HG03457 (cell line): ENCODE results near the gene GPR42.
"Not testable (repeated sequence)": the region's sequence is repeated elsewhere in the genome, so short reads cannot be mapped to it uniquely, and the experiment has no call there.

Experiments
- ATAC-seq: cut with Tn5 transposase; IDR thresholded peaks from one replicate; pipeline ENCODE4 v1.9.1; 2021; ENCODE audit warnings: moderate number of reproducible peaks; ENCODE audit not compliant: unreplicated experiment

Gene GPR42

DNA sequence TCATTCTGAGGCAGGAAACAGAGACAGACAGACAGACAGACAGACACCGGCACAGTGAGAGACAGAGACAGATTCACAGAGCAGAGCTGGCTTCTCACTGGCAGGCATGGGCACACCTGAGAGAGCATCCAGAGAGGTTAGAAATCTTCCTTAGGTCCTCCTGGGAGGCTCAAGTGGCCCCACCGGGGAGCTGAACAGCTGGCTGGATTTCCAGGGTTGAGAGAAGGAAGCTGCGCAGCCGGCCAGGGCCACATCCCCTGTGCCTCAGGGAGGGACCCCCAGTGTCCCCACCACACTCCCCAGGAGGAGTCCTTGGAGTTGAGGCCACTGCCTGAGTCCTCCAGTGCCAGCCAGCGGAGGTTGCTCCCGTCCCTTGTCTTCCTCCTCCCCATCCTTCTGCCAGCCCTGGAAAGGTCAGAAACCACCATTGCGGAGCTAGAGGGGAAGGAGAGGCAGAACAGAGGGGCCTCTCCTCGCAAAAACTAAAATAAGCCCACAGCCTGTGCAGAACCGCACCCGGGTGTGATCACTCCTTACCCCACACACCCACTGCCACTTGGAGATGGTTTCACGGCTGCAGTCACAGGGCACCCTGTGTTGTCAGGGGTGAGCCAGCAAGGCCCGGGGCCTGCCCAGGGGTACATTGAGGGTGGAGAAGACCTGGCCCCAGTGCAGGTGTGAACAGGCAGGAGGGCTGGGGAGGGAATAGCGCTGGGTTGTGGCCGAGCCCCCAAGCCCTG is 8.4 kb upstream of the GPR42 start:
- no peak for ATAC-seq

DNA sequence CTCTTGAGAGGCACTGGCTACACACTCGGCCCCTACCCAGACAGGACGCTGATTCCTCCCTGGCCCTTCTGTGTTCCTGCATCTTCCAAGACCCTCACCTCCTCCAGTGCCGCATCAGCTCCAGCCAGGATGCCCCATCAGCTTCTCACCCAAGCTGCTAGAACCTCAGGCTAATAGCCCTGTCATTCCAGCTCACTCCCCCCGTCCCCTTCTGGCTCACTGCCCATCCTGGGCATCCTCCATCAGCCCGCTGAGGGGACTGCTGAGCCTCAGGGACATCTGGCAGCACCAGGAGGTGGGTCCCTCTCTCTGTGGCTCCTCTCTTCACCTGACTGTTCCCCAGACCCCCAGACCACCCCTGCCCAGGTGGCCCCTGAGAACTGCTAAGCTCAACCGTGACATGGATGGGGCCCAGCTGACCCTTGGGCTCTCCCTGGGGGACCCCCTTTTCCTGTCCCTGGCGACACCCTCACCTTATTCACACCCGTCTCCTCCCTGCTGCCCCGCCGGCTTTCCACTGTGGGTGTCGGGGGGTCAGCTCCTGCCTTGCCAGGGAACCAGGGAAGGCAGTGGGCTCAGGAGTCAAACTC is 7.8 kb upstream of the GPR42 start:
- no peak for ATAC-seq

DNA sequence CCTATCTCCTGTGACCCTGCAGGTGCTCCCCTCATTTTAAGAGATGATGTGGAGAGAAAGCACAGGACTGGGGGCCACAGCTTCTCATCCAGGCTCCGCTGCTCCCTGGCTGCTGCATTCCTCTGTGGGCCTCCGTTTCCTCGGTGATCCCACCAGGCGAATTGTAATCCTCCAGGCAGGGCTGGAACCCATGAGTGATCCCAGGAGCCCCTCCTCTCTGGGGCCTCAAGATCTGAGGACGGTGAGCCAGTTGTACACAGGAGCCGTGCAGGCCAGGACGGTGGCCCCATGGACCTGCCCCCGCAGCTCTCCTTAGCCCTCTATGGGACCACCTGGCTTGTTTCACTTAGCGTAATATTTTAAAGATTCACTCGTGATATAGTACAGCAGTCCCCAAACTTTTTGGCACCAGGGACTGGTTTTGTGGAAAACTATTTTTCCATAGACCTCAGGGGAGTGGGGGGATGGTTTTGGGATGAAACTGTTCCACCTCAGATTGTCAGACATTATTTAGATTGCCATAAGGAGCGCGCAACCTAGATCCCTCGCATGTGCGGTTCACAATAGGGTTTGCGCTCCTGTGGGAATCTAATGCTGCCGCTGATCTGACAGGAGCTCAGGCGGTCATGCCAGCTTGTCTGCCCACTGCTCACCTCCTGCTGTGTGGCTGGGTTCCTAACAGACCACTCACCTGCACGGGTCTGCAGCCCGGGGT is 7.0 kb upstream of the GPR42 start:
- no peak for ATAC-seq

DNA sequence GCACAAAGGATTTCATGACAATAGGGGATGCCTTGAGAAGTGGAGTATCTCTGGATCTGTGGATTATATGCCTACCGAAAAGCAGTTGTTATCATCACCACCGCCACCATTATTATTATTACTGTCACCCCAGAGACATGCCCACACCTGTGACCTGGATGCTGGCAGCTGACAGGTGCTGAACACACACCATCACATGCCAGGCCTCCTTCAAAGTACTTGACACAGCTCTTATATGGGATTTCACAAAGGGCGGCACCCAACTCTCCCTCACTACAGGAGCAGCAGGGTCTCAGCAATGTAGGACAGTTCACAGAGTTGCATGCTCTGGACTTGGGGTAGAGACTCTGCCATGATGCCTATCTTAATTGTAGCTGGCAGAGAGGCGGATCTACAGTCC is 5.6 kb upstream of the GPR42 start:
- no peak for ATAC-seq

DNA sequence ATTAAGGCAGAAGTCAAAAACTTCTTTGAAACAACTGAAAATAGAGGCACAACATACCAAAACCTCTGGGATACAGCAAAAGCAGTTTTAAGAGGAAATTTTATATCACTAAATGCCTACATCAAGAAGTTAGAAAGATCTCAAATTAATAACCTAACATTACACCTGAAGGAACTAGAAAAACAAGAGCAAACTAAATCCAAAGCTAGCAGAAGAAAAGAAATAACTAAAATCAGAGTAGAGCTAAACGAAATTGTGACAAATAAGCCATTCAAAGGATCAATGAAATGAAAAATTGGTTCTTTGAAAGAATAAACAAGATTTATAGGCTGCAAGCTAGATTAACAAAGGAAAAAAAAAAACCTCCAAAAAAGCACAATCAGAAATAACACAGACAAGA is 2.5 kb upstream of the GPR42 start:
- no peak for ATAC-seq

DNA sequence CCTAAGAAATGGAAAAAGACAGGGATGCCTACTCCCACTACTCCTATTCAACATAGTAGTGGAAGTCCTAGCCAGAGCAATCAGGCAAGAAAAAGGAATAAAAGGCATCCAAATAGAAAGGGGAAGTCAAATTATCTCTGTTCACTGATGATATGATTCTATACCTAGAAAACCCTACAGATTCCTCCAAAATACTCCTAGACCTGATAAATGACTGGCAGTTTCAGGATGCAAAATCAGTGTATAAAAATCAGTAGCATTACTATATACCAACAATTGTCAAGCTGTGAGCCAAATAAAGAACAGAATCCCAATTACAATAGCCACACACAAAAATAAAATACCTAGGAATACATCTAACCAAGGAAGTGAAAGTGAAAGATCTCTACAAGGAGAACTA is 1.3 kb upstream of the GPR42 start:
- no peak for ATAC-seq

DNA sequence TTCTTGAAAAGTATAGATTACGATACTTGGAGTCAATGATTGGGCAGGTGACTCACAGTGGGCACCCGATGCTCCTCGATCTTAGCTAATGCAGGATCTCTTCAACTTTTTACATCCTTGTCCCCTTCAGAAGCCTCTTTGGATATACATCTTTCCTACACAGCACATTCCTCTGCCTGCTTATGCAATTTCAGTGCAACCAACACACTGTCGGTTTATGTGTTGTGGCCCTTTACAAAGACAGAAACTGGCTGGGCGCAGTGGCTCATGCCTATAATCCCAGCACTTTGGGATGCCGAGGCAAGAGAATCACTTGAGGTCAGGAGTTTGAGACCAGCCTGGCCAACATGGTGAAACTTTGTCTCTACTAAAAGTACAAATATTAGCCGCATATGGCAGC is 2.6 kb downstream of the GPR42 start:
- no peak for ATAC-seq

DNA sequence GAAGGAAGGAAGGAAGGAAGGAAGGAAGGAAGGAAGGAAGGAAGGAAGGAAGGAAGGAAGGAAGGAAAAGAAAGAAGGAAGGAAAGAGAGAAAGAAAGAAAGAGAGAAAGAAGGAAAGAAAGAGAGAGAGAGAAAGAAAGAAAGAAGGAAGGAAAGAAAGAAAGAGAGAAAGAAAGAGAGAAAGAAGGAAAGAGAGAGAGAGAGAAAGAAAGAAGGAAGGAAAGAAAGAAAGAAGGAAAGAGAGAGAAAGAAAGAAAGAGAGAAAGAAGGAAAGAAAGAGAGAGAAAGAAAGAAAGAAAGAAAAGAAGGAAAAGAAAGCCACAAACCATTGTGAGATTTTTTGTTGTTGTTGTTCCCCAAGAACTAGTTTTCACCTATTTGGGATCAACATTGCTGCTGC is 3.2 kb downstream of the GPR42 start:
- not testable (repeated sequence) for ATAC-seq

DNA sequence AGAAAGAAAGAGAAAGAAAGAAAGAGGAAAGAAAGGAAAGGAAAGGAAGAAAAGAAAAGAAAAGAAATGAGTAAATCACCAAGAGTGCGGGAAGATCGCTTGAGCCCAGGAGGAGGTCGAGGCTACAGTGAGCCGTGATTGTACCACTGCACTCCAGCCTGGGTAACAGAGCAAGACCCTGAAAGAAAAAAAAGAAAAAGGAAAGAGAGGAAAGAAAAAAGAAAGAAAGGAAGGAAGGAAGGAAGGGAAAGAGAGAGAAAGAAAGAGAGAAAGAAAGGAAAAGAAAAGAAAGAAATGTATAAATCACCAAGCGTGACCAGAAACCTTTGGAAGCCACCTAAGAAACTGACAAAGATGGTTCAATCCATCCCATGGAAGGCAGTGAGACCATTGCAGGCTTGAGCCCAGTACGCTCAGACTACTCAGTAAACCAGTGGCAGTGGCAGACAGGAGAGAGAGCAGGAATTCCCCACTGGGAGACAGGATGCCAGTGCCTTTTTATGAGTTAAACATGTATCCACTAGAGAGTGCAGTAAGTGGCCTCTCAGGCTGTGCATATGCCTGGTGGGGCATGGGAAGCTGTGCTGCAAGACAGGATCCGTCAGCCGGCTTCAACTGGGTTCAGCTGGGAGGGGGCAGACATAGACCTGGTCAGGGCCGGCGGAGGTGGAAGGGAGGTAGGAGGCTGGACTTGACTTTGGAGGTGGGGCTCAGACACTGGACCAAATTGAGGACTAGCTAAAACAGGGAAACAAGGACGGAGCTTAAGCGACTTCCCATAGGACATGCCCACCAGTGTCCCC is 4.8 kb downstream of the GPR42 start:
- no peak for ATAC-seq

DNA sequence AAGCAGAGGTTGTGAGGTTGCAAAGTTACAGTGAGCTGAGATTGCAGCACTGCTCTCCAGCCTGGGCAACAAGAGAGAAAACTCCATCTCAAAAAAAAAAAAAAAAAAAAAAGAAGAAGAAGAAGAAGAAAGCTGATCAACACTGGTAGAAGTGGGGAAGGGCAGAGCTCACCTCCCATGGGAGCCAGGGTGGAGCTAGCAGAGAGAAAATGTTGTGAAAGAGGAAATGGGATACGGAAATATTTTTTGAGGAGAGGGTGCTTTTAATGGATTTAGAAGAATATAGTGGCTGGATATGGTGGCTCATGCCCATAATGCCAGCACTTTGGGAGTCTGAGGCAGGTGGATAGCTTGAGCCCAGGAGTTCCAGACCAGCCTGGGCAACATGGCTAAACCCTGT is 6.8 kb downstream of the GPR42 start:
- ATAC-seq, result no peak

DNA sequence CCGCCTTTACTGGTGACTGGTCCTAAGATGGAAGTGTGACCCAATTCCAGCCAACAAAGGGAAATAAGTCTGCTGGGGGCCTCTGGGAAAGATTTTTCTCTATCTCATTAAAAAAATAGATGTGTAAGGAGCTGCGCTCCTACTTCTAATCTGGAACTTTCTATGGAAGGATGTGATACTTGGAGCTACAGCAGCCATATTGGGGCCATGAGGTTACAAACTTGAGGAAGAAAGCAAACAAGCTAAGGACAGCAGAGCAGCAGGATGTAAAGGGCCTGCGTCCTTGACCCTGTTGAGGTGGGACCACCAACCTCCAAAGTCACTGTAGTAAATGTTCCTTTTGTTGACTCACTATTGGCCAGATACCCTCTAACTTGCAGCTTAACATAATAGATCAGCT is 7.5 kb downstream of the GPR42 start:
- no peak for ATAC-seq

DNA sequence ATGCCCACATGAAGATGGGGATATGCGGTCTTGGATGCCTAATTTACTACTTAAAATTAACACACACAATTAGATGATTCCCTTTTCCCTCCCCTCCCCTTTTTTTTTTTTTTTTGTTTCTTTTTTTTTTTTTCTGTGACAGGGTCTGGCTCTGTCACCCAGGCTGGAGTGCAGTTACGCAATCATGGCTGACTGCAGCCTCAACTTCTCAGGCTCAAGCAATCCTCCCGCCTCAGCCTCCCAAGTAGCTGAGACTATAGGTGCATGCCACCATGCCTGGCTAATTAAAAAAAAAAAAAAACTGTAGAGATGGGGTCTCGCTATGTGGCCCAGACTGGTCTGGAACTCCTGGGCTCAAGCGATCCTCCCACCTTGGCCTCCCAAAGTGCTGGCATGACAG is 8.7 kb downstream of the GPR42 start:
- not testable (repeated sequence) for ATAC-seq

DNA sequence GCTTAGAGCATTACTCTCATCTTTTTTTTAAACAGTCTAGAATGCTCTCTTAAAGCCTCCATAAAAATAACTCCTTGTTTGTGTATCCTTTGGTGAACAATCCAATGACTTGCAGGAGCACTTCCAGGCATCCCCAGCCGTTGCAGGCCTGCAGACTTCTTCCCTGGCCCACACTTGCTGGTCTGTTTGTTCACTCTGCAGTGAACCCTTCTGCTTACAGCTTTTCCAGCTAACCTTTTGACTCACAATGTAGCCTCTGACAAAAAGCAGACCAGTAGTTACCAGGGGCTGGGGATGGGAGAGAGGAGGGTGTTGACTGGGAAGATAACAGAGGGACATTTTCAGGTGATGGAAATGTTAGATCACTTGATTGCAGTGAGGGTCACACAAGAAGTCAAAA is 9.1 kb downstream of the GPR42 start:
- no peak for ATAC-seq

DNA sequence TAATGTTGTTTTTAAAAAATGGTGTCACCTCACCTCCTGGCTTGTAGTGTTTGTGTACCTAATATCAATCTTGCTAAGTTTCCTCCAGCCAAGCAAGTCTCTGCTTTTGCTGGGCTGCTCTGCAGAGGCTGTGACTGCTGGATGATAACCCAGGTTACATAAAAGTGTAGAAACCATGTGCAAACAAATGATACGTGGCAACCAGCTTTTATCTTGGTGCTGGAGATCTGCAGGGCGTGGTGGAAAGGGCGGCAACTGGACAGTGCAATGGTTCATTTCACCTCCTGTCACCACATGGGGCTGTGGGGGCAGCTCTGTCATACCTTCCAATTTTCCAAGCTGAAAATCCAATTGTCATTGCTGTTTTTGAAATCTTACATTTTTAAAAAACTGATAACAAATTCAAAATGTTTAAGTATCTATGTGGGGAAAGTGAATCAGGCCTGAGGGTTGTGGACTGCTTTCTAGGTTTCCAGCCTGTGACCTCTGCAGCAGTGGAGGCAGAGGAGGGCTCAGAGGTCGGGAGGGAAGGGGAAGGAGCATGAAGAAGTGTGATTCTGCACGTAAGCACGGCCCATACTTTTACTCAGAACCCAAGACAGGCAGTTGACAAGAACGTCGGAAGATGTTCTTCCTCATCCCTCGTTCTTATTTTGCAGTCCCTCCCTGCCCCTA is 9.7 kb downstream of the GPR42 start:
- ATAC-seq, result no peak

DNA sequence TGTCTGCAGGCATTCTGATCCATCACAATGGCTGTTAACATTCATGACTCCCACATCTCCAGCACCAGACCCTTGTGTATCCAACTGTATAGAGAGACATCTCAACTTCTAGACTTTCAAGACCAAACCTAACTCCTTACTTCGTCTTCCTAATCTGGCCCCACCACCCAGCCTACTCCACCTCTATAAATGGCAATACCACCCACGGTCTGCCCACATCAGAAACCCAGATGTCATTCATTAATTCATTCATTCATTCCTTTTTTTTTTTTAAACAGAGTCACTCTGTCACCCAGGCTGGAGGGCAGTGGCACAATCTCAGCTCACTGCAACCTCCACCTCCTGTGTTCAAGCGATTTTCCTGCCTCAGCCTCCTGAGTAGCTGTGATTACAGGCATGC is 10.4 kb downstream of the GPR42 start:
- no peak for ATAC-seq

DNA sequence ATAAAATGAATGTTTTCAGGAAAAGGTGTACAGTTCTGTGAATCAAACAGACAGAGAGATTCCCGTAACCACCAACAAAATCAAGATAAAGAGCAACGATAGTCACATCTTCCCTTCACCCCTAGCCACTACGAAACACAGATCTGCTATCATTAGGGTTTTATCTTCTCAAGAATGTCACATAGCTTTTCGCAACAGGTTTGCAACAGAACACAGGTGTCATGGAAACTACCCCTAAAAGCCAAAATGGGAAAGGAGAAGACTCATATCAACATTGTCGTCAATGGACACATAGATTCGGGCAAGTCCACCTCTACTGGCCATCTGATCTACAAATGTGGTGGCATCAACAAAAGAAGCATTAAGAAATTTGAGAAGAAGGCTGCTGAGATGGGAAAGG is 11.1 kb downstream of the GPR42 start:
- no peak for ATAC-seq

DNA sequence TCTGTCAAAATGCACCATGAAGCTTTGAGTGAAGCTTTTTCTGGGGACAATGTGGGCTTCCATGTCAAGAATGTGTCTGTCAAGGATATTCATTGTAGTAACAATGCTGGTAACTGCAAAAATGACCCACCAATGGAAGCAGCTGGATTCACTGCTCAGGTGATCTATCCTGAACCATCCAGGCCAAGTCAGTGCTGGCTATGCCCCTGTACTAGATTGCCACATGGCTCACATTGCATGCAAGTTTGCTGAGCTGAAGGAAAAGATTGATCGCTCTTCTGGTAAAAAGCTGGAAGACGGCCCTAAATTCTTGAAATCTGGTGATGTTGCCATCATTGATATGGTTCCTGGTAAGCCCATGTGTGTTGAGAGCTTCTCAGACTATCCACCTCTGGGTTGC is 12.7 kb downstream of the GPR42 start:
- ATAC-seq, result no peak

DNA sequence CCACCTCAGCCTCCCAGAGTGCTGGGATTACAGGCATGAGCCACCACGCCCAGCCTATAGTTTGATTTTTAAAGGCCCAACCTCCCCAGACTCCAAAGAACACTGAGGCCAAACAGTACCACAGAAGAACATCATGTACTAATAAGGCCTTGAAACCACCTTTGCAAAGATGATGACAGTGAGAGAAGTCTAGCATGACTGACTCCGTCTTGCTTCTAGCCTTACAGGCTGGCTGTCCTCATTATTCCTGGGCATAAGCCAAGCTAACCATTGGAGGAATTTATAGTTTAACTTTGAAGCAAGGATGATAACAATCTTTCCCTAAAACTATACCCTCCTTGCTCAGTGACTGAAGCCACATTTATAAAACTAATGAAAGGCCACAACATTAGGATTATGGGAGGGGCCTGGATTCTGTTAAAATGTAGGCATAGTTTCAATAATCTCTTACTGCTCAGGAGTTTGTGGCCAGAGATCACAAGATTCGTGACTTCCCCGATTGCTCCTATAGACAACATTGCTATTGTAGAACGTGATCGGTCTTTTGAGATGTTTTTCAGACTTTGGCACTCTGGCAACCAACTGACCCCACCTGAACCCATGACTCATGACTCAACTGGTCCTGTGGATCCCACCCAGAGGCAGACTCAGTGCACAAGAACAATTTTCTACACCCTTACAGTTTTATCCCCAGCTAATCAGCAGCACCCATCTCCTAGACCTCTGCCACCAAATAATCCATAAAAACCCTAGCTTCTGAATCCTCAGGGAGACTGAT is 17.6 kb downstream of the GPR42 start:
- no peak for ATAC-seq

DNA sequence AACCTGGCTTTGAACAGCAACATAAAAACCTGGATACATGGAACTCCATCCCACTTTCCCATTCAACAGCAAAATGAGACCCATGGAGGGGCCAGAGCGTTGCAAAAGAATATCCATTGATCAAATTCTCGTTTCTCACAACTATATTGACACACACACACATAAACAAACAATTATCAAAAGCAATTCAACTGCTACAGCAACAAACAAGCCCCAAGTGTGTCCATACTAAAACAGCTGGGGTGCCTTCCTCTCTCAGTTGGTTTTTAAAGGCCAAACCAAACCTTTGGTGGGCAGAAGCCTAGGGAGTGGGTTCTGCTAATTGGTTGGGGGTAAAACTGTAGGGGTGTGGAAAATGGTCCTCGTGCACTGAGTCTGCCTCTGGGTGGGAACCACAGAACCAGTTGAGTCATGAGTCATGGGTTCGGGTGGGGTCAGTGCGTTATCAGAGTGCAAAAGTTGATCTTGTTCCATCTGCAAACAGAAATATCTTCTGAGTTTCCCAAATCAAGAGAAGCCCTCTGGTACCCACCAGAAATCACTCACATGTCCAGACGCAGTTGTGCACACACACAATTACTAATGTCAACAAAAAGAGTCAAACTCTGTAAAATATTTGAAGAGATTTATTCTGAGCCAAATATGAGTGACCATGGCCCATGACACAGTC is 18.5 kb downstream of the GPR42 start:
- ATAC-seq, result no peak
